Skeletal muscle tissue (tissue), 4 donors: ENCODE data around the gene IARS1. TPM values are rescaled to one million over a fixed set of nuclear protein-coding genes. Genes with fewer than 3 reads are reported as not detected.
A peak's percentile ranks its signal among the peaks of the same experiment; 100 is the strongest.

Experiments used
- H3K27ac ChIP-seq: one replicate; pipeline ENCODE4 v1.7.0; 2013; ENCODE audit warnings: mild to moderate bottlenecking, low read depth, low read length, inconsistent platforms
- H3K27me3 ChIP-seq, 3 donors: one replicate each; pipeline ENCODE4 v1.7.0; 2013; ENCODE audit warnings: low read length in 3 of 3; ENCODE audit not compliant: control insufficient read depth in 3 of 3, insufficient read depth in 3 of 3
- H3K36me3 ChIP-seq, 3 donors: one replicate each; pipeline ENCODE4 v1.7.0; 2013; ENCODE audit warnings: low read length in 3 of 3; ENCODE audit not compliant: control insufficient read depth in 3 of 3, insufficient read depth in 3 of 3
- H3K4me1 ChIP-seq, 3 donors: one replicate each; pipeline ENCODE4 v1.7.0; 2013; ENCODE audit warnings: low read length in 3 of 3, mild to moderate bottlenecking in 3 of 3; ENCODE audit not compliant: control insufficient read depth in 3 of 3, insufficient read depth in 3 of 3
- H3K4me3 ChIP-seq, 3 donors: one replicate each; pipeline ENCODE4 v1.7.0; 2013; ENCODE audit warnings: low read length in 3 of 3
- H3K9ac ChIP-seq, 3 donors: one replicate each; pipeline ENCODE4 v1.7.0; 2013; ENCODE audit warnings: low read length in 3 of 3, mild to moderate bottlenecking in 3 of 3, moderate library complexity in 2 of 3, low read depth in 1 of 3
- H3K9me3 ChIP-seq, 3 donors: one replicate each; pipeline ENCODE4 v1.7.0; 2013; ENCODE audit warnings: low read length in 3 of 3; ENCODE audit not compliant: control insufficient read depth in 3 of 3
- total RNA-seq: library from RNA; depleted of rRNA; stranded (reverse); fragments of >200 nt; gene quantifications from one replicate; pipeline ENCODE4 v1.2.3, GENCODE V29; 2014
- donor health status: Osteomylitis.

IARS1 gene
- 125 TPM for total RNA-seq

DNA sequence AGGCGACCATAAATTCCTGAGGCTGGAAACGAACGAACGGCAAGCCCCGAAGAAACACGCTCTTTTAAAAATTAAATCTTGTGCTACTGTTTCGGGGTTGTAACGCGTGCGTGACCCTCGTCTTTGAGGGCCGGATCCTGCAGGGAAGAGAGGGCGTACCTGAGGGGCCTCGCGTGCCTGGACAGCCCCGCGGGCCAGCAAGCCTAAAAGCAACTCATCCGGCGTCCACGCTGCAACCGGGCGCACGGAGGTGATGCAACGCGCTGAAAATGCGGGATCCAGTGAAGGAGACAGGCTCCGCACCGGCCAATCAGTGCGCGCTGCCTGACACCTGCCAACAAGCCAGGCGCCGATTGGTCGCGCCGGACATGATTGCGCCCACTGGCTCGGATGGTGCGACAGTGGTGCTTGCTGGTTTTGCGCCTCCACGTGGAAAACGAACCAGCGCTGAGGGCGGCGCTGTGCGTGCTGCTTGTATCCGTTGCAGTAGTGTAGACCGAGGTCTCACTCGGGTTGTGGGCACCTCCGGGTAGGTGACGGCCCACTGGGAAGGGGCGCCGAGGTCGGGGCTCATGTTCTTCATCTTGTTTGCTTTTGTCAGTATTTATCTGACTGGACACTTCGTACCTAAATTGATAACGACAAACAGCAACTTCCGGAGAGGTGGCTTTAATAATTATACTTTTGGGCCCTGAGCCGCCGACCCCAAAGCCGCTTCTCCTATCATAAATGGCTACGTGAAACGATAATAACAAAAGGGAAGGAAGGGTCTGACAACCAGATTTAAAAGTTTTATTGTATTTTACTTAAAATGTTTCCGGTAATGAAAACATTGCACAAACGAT is at the start of gene IARS1:
Gene IARS1, minus strand, starts transcription at position 246 of the 845 bp plus-strand sequence. CDS start 4,278 bp downstream, outside the sequence.
- H3K4me1 ChIP-seq: peaks cover 17 to 21% (median 20%) of the 10 kb centered on the region in 3 donors
- peak within 1 kb of the TSS; percentile 85 to 87 (median 86) for H3K9ac ChIP-seq
- peak within 1 kb of the TSS; percentile 61 for H3K27ac ChIP-seq
- H3K4me3 ChIP-seq: peak within 1 kb of the TSS; percentile 87 to 97 (median 95)
- no peaks in the 10 kb centered on the region for H3K9me3 ChIP-seq
- H3K27me3 ChIP-seq: no peaks in the 10 kb centered on the region
- peaks cover 0 to 21% (median 6%) of the 10 kb centered on the region in 3 donors for H3K36me3 ChIP-seq

DNA sequence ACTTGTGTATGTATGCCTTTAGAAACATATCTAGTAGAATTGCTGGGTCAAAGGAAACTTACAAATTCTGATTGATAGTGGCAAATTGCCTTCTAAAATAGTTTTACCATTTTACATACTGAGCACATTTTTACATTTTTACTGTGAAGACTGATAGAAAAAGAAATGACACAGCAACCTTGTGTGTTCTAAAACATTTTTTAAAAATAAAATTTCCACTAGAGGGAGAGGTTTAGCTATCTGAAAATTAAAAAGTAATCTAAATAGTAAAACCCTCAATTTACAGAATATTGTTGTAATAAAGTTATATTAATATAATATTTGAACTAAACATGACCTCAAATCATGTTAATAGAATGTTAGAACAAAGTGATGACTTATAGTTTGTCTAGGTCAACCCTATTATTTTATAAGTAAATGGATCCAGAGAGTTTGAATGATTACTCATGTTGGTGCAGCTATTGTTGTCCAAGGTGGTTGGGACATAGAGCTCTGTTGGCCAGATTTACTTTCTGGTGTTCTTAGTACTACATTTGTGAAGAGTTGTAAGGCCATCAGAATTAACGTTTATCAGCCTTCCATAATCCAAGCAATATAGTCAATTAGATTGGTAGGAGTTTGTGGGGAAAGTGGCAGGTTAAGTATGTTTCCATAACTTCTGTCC is 49.5 kb upstream of the IARS1 start:
- Histone ChIP-seq H3K4me3 (no peak overlapping the region), H3K27me3 (no peaks in the 10 kb centered on the region), H3K9me3 (no peaks in the 10 kb centered on the region), H3K27ac (no peak overlapping the region), H3K36me3 (peaks cover 12 to 13% (median 12%) of the 10 kb centered on the region in 3 donors), H3K9ac (no peak overlapping the region), H3K4me1 (peaks cover 0 to 4% (median 0%) of the 10 kb centered on the region in 3 donors)

DNA sequence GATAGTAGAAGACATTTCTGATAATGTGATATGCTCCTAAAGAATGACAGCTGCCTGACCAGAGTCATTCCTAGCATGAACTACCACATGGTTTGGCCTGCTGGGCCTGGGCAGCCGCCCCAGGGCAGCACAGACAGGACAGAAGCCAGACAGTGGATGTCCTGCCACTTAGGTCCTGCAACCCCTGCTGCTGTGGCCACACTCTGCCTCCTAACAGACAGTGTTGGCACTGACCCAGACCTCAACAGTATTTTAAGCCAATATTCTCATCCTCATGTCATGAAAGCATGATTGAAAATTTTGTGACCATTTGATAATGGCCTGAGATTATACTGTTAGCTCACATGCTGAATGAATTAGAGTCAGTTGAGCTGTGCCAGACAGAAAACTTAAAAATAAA is 48.1 kb upstream of the IARS1 start:
- Histone ChIP-seq H3K9ac (no peak overlapping the region), H3K4me1 (peaks cover 0 to 4% (median 0%) of the 10 kb centered on the region in 3 donors), H3K9me3 (no peaks in the 10 kb centered on the region), H3K27me3 (no peaks in the 10 kb centered on the region), H3K27ac (no peak overlapping the region), H3K4me3 (no peak overlapping the region), H3K36me3 (peaks cover 15 to 18% (median 16%) of the 10 kb centered on the region in 3 donors)

DNA sequence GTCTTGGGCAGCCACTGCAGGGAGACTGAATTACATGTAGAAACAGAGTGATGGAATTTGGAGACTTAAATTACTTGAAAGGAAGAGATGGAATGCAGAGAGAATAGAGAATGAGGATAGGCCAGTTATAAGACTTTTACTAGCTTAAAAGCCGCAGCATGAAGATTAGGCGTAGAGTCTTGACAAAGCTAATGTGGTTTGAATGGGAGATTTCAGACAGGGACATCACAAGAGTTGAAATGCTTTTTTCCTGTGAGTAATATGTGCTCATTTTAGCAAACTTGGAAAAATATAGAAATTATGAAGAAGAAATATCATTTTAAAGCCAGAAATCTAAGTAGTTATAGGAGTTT is 39.8 kb upstream of the IARS1 start:
- Histone ChIP-seq H3K4me3 (no peak overlapping the region), H3K4me1 (no peaks in the 10 kb centered on the region), H3K9ac (no peak overlapping the region), H3K36me3 (peaks cover 7 to 12% (median 8%) of the 10 kb centered on the region in 3 donors), H3K27me3 (no peaks in the 10 kb centered on the region), H3K9me3 (no peaks in the 10 kb centered on the region), H3K27ac (no peak overlapping the region)

GRCh38 chr9:92332577-92333281 is 39.2 kb upstream of the IARS1 start:
- Histone ChIP-seq H3K4me3 (no peak overlapping the region), H3K9ac (no peak overlapping the region), H3K27ac (no peak overlapping the region), H3K27me3 (no peaks in the 10 kb centered on the region), H3K4me1 (no peaks in the 10 kb centered on the region), H3K9me3 (no peaks in the 10 kb centered on the region), H3K36me3 (peaks cover 1 to 9% (median 3%) of the 10 kb centered on the region in 3 donors)

GRCh38 chr9:92328225-92328624 is 34.7 kb upstream of the IARS1 start:
- H3K27ac ChIP-seq: no peak overlapping the region
- peaks cover 16 to 27% (median 22%) of the 10 kb centered on the region in 3 donors for H3K4me1 ChIP-seq
- H3K9ac ChIP-seq: no peak overlapping the region
- no peak overlapping the region for H3K4me3 ChIP-seq
- no peaks in the 10 kb centered on the region for H3K27me3 ChIP-seq
- H3K36me3 ChIP-seq: peaks cover 0 to 5% (median under 1%) of the 10 kb centered on the region in 3 donors
- no peaks in the 10 kb centered on the region for H3K9me3 ChIP-seq

GRCh38 chr9:92327283-92327850 is 33.9 kb upstream of the IARS1 start:
- Histone ChIP-seq H3K9me3 (no peaks in the 10 kb centered on the region), H3K4me1 (peaks cover 16 to 27% (median 22%) of the 10 kb centered on the region in 3 donors), H3K4me3 (no peak overlapping the region)

DNA sequence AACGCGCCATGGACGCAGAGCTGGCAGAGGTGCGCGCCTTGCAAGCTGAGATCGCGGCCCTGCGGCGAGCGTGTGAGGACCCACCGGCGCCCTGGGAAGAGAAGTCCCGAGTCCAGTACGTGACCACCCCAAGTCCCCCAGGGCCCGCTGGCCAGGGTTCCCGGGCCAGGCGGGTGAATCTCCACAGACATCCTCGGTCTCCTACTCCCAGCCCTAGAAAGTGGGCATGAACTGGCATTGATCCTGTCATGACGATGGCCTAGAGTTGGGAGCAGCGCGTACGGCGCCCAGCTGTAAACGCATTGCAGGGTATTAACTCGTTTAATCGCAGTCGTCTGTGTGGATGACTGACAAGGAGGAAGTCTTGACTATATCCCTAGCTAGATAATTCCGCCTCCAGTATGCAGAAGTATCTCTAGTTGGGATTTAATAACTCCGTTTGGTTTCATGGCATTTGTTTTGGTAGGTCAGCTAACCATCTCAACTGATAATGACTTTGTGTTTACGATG is 32.5 kb upstream of the IARS1 start:
- no peaks in the 10 kb centered on the region for H3K27me3 ChIP-seq
- peak overlapping the region; percentile 81 to 98 (median 93) for H3K4me3 ChIP-seq
- no peaks in the 10 kb centered on the region for H3K9me3 ChIP-seq
- H3K9ac ChIP-seq: peak overlapping the region; percentile 96 to 100 (median 98)
- peak overlapping the region; percentile 98 for H3K27ac ChIP-seq
- peaks cover 3 to 22% (median 10%) of the 10 kb centered on the region in 3 donors for H3K36me3 ChIP-seq
- peaks cover 16 to 27% (median 22%) of the 10 kb centered on the region in 3 donors for H3K4me1 ChIP-seq

More at GRCh38 chr9:92327283-92327850, 33.9 kb upstream of the IARS1 start:
- Histone ChIP-seq H3K36me3 (peaks cover 3 to 9% (median 8%) of the 10 kb centered on the region in 3 donors), H3K27me3 (no peaks in the 10 kb centered on the region), H3K9ac (no peak overlapping the region), H3K27ac (no peak overlapping the region)

DNA sequence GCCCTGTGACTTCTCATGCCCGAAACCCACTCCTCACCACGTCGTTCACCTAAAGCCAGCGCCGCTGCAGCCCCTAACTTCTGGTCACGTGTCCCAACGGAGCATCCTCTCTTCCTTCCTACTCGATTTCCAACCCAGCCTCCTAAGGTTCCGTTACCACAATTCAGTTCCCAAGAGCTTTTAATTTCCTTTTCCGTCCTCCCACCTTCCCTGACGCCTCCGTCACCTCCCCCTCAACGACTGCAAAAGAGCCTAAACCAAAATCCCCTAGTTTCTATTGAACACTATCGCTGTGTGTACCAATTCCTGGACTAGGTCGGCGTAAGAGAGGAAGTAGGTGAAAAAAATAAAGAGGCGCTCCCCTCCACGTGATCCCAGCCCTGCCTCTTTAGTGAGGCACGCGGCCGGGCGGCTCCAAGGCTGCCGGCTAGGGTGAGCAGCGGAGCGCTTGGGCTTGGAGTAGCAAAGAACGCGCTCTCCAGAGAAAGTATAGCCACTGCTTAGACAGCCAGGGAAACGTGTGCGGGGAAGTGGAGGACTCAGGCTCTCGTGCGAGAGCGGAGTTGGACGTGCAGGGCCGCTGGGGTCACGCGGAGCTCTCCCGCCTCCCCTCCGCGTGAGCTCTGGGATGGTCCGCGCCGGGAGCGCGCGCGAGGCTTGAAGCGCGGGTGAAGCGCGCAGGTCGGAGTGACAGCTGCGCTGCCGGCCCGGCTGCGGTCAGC is 31.9 kb upstream of the IARS1 start, which contains the start of the genes CENPP and NOL8:
Gene CENPP, plus strand, starts transcription at position 685 of the 722 bp plus-strand sequence.
Gene NOL8, minus strand, starts transcription at position 82 of the 722 bp plus-strand sequence. CDS start 1,189 bp downstream, outside the sequence.
- Histone ChIP-seq H3K27me3 (no peaks in the 10 kb centered on the region), H3K9me3 (no peaks in the 10 kb centered on the region), H3K9ac (peak within 1 kb of the TSS; percentile 96 to 100 (median 98)), H3K4me3 (peak within 1 kb of the TSS; percentile 81 to 98 (median 93)), H3K36me3 (peaks cover 3 to 26% (median 12%) of the 10 kb centered on the region in 3 donors), H3K27ac (peak within 1 kb of the TSS; percentile 98), H3K4me1 (peaks cover 16 to 27% (median 22%) of the 10 kb centered on the region in 3 donors)
